K562 (cell line): ENCODE data around the gene NRTN. TPM values are rescaled to one million over a fixed set of nuclear protein-coding genes. Genes with fewer than 3 reads are reported as not detected.

Experiments used
- ADNP ChIP-seq: fragments of 200-800 bp; sonication (Bioruptor generic); IDR thresholded peaks from 2 replicates; pipeline ENCODE4 v1.6.1; 2016; ENCODE audit warnings: missing genetic modification characterization, missing compliant biosample characterization
- BDP1 ChIP-seq: IDR thresholded peaks from 3 replicates; pipeline ENCODE4 v1.6.1; 2011; ENCODE audit not compliant: insufficient read length, insufficient read depth
- ELF4 ChIP-seq: fragments of 450-650 bp; formaldehyde crosslinking; IDR thresholded peaks from 2 replicates; pipeline ENCODE4 v1.4.0; 2022; ENCODE audit warnings: missing genetic modification characterization
- IRF2 ChIP-seq: sonication (generic); formaldehyde crosslinking; IDR thresholded peaks from 2 replicates; pipeline ENCODE4 v1.8.1; 2022; ENCODE audit warnings: mild to moderate bottlenecking, missing genetic modification reagents
- JUN ChIP-seq, 2 experiments: sonication (generic) in 1 of 2; formaldehyde crosslinking in 1 of 2; IDR thresholded peaks; 2 replicates each; pipeline versions ENCODE4 v1.6.1 to v1.8.0; 2012 to 2022; ENCODE audit warnings: borderline replicate concordance in 2 of 2, mild to moderate bottlenecking in 2 of 2, improper control_type of control experiment in 1 of 2, low read depth in 1 of 2, low read length in 1 of 2, missing genetic modification reagents in 1 of 2
- POLR2AphosphoS2 ChIP-seq: IDR thresholded peaks from 2 replicates; pipeline ENCODE4 v1.6.1; 2012; ENCODE audit warnings: low read length, improper control_type of control experiment
- RFX5 ChIP-seq: IDR thresholded peaks from 2 replicates; pipeline ENCODE4 v1.6.1; 2011; ENCODE audit warnings: low read depth, mild to moderate bottlenecking, improper control_type of control experiment, low read length
- RUNX1 ChIP-seq: sonication (generic); IDR thresholded peaks from 2 replicates; pipeline ENCODE4 v1.6.1; 2016; ENCODE audit warnings: antibody characterized with exemption, low read depth
- SNRNP70 ChIP-seq: fragments of 200-400 bp; formaldehyde crosslinking; optimal IDR thresholded peaks from 2 replicates; pipeline ENCODE3; 2017; ENCODE audit warnings: low read depth, low read length
- SP2 ChIP-seq: IDR thresholded peaks from 2 replicates; pipeline ENCODE4 v1.6.1; 2011; ENCODE audit warnings: mild to moderate bottlenecking, low read depth, low read length, moderate library complexity; ENCODE audit not compliant: poor library complexity, severe bottlenecking; ENCODE audit errors: extremely low read depth
- TFAM ChIP-seq: fragments of 250-450 bp; sonication (Bioruptor Pico); conservative IDR thresholded peaks from 2 replicates; pipeline ENCODE4 v1.5.0; 2021; ENCODE audit warnings: mild to moderate bottlenecking, moderate library complexity
- ZNF12 ChIP-seq: sonication (generic); formaldehyde crosslinking; IDR thresholded peaks from 2 replicates; pipeline ENCODE4 v1.4.0; 2020; ENCODE audit warnings: mild to moderate bottlenecking, missing genetic modification reagents
- ZNF232 ChIP-seq: sonication (generic); formaldehyde crosslinking; IDR thresholded peaks from 2 replicates; pipeline ENCODE4 v1.8.0; 2022; ENCODE audit warnings: mild to moderate bottlenecking, missing genetic modification reagents
- ZNF41 ChIP-seq: fragments of 250-450 bp; sonication (Bioruptor Pico); conservative IDR thresholded peaks from 2 replicates; pipeline ENCODE4 v1.4.0; 2020; ENCODE audit warnings: mild to moderate bottlenecking
- polyA plus RNA-seq, 8 experiments: library from polyadenylated mRNA; depleted of rRNA in 4 of 8; stranded (reverse) in 5 of 8; unstranded in 3 of 8; fragments of >200 nt; fragmentation: Nextera tagmentation in 2 of 8; fragmentation: Illumina TruSeq in 1 of 8; extraction: Ambion mirVana in 2 of 8; extraction: Trizol in 1 of 8; gene quantifications; 2 replicates each; pipeline versions ENCODE4 v1.2.1 to v1.2.3, GENCODE V29; 2011 to 2014; ENCODE audit warnings: inconsistent platforms in 1 of 8, missing spikeins in 1 of 8
- total RNA-seq, 7 experiments: library from RNA; depleted of rRNA in 6 of 7; stranded (reverse); fragments of >200 nt in 6 of 7; fragmentation: Illumina TruSeq in 2 of 7; extraction: Trizol in 2 of 7; gene quantifications; 2 replicates each; pipeline versions ENCODE4 v1.2.1 to v1.2.3, GENCODE V29; 2011 to 2021; ENCODE audit warnings: low replicate concordance in 1 of 7
- TF ChIP-seq, protein P1 (sequence below): fragments of 250-450 bp; sonication (Bioruptor Pico); IDR thresholded peaks from 2 replicates; pipeline ENCODE4 v1.4.0; 2020
- TF ChIP-seq, protein P2 (sequence below): fragments of 250-450 bp; sonication (Bioruptor Pico); IDR thresholded peaks from 2 replicates; pipeline ENCODE4 v1.4.0; 2020; ENCODE audit warnings: mild to moderate bottlenecking
- TF ChIP-seq, protein P3 (sequence below): fragments of 450-650 bp; IDR thresholded peaks from 2 replicates; pipeline ENCODE4 v1.6.1; 2016; ENCODE audit warnings: borderline replicate concordance
- TF ChIP-seq, protein P4 (sequence below): fragments of 450-650 bp; formaldehyde crosslinking; IDR thresholded peaks from 2 replicates; pipeline ENCODE4 v1.4.0; 2020; ENCODE audit warnings: mild to moderate bottlenecking, moderate library complexity

The NRTN gene
- total and polyA plus RNA-seq, 9 of the 15 experiments (the other 6 are each of a cell fraction or from before 2014, with no cell fraction given): 0.62 to 8.1 (median 1.6) TPM; not detected in 2

DNA sequence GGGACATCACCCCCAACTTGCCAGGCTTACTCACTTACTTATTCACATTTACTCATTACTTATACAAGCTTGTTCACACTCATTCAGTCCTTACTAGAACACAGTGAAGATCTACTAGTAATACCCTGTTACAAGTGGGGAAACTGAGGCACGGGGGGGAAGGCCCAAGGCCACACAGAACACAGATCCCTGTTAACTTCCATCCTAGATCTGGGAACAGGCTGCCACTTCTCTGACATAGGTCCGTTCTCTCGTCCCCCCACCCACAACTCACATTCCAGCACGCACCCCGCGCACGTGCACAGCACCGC is 1.5 kb upstream of the NRTN start (continued):
- TF ChIP-seq, protein P1, sequence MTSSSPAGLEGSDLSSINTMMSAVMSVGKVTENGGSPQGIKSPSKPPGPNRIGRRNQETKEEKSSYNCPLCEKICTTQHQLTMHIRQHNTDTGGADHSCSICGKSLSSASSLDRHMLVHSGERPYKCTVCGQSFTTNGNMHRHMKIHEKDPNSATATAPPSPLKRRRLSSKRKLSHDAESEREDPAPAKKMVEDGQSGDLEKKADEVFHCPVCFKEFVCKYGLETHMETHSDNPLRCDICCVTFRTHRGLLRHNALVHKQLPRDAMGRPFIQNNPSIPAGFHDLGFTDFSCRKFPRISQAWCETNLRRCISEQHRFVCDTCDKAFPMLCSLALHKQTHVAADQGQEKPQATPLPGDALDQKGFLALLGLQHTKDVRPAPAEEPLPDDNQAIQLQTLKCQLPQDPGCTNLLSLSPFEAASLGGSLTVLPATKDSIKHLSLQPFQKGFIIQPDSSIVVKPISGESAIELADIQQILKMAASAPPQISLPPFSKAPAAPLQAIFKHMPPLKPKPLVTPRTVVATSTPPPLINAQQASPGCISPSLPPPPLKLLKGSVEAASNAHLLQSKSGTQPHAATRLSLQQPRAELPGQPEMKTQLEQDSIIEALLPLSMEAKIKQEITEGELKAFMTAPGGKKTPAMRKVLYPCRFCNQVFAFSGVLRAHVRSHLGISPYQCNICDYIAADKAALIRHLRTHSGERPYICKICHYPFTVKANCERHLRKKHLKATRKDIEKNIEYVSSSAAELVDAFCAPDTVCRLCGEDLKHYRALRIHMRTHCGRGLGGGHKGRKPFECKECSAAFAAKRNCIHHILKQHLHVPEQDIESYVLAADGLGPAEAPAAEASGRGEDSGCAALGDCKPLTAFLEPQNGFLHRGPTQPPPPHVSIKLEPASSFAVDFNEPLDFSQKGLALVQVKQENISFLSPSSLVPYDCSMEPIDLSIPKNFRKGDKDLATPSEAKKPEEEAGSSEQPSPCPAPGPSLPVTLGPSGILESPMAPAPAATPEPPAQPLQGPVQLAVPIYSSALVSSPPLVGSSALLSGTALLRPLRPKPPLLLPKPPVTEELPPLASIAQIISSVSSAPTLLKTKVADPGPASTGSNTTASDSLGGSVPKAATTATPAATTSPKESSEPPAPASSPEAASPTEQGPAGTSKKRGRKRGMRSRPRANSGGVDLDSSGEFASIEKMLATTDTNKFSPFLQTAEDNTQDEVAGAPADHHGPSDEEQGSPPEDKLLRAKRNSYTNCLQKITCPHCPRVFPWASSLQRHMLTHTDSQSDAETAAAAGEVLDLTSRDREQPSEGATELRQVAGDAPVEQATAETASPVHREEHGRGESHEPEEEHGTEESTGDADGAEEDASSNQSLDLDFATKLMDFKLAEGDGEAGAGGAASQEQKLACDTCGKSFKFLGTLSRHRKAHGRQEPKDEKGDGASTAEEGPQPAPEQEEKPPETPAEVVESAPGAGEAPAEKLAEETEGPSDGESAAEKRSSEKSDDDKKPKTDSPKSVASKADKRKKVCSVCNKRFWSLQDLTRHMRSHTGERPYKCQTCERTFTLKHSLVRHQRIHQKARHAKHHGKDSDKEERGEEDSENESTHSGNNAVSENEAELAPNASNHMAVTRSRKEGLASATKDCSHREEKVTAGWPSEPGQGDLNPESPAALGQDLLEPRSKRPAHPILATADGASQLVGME (CRISPR knock-in tag): no peak
- TF ChIP-seq POLR2AphosphoS2 (no peak), ZNF232 (CRISPR knock-in tag) (no peak), ZNF41 (CRISPR knock-in tag) (no peak), IRF2 (CRISPR knock-in tag) (peak; percentile 94), JUN (IDR thresholded peaks at IDR 0.05; ENCODE audit: borderline replicate concordance, low read depth, low read length) (no peak), JUN (CRISPR knock-in tag; IDR thresholded peaks at IDR 0.05; ENCODE audit: borderline replicate concordance) (peak; percentile 89; the same call in 1 of the 2 replicates), ADNP (tag) (0 out of 2 replicates have a peak, but pooled peaks have one; percentile 44), SNRNP70 (no peak), RFX5 (no peak), RUNX1 (no peak), BDP1 (no peak), TFAM (no peak), SP2 (no peak), ZNF12 (no peak), ELF4 (CRISPR knock-in tag) (no peak)
- TF ChIP-seq, protein P2, sequence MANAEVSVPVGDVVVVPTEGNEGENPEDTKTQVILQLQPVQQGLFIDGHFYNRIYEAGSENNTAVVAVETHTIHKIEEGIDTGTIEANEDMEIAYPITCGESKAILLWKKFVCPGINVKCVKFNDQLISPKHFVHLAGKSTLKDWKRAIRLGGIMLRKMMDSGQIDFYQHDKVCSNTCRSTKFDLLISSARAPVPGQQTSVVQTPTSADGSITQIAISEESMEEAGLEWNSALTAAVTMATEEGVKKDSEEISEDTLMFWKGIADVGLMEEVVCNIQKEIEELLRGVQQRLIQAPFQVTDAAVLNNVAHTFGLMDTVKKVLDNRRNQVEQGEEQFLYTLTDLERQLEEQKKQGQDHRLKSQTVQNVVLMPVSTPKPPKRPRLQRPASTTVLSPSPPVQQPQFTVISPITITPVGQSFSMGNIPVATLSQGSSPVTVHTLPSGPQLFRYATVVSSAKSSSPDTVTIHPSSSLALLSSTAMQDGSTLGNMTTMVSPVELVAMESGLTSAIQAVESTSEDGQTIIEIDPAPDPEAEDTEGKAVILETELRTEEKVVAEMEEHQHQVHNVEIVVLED (CRISPR knock-in tag): 0 out of 2 replicates have a peak, but pooled peaks have one; percentile 18
- TF ChIP-seq, protein P3, sequence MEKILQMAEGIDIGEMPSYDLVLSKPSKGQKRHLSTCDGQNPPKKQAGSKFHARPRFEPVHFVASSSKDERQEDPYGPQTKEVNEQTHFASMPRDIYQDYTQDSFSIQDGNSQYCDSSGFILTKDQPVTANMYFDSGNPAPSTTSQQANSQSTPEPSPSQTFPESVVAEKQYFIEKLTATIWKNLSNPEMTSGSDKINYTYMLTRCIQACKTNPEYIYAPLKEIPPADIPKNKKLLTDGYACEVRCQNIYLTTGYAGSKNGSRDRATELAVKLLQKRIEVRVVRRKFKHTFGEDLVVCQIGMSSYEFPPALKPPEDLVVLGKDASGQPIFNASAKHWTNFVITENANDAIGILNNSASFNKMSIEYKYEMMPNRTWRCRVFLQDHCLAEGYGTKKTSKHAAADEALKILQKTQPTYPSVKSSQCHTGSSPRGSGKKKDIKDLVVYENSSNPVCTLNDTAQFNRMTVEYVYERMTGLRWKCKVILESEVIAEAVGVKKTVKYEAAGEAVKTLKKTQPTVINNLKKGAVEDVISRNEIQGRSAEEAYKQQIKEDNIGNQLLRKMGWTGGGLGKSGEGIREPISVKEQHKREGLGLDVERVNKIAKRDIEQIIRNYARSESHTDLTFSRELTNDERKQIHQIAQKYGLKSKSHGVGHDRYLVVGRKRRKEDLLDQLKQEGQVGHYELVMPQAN: no peak
- TF ChIP-seq, protein P4, sequence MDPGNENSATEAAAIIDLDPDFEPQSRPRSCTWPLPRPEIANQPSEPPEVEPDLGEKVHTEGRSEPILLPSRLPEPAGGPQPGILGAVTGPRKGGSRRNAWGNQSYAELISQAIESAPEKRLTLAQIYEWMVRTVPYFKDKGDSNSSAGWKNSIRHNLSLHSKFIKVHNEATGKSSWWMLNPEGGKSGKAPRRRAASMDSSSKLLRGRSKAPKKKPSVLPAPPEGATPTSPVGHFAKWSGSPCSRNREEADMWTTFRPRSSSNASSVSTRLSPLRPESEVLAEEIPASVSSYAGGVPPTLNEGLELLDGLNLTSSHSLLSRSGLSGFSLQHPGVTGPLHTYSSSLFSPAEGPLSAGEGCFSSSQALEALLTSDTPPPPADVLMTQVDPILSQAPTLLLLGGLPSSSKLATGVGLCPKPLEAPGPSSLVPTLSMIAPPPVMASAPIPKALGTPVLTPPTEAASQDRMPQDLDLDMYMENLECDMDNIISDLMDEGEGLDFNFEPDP: no peak
